SK-N-MC (cell line): Measurements from ENCODE around the gene PAPOLA.

Experiments used
- DNase-seq: peaks from one replicate; pipeline ENCODE4 v3.0.0-alpha.2; 2011; ENCODE audit warnings: low read depth, low spot score
- H3K27ac ChIP-seq: fragments of 200-600 bp; sonication (generic); 2 replicates; pipeline ENCODE4 v1.5.1; 2016; ENCODE audit warnings: mixed run types
- H3K36me3 ChIP-seq: fragments of 200-600 bp; sonication (generic); 2 replicates; pipeline ENCODE4 v1.6.1; 2017; ENCODE audit warnings: antibody characterized with exemption, low read length, mixed read lengths; ENCODE audit not compliant: insufficient read depth
- H3K4me3 ChIP-seq: fragments of 200-600 bp; sonication (generic); 2 replicates; pipeline ENCODE4 v1.5.1; 2016
- H3K9ac ChIP-seq: fragments of 200-600 bp; sonication (generic); 2 replicates; pipeline ENCODE4 v1.8.0; 2017; ENCODE audit warnings: mixed run types, mixed read lengths; ENCODE audit not compliant: insufficient read length
- H3K9me3 ChIP-seq: fragments of 200-600 bp; sonication (generic); 2 replicates; pipeline ENCODE4 v1.6.1; 2017; ENCODE audit warnings: low read depth, mild to moderate bottlenecking, antibody characterized with exemption, low read length, moderate library complexity, mixed read lengths
- EZH2 ChIP-seq: fragments of 200-600 bp; sonication (generic); IDR thresholded peaks from one replicate; pipeline ENCODE4 v1.6.1; 2017; ENCODE audit warnings: antibody characterized with exemption
- FOXP2 ChIP-seq: optimal IDR thresholded peaks from 2 replicates; pipeline ENCODE3; 2011; ENCODE audit warnings: mild to moderate bottlenecking, moderate library complexity; ENCODE audit not compliant: insufficient read depth; ENCODE audit errors: extremely low read length, control extremely low read depth
- POLR2AphosphoS5 ChIP-seq: IDR thresholded peaks from 2 replicates; pipeline ENCODE4 v1.6.1; 2012; ENCODE audit warnings: mild to moderate bottlenecking, low read depth, low read length, borderline replicate concordance

Gene PAPOLA

GRCh38 chr14:96584199-96584906 is 82.2 kb downstream of the PAPOLA start:
- TF ChIP-seq EZH2 (no peak), POLR2AphosphoS5 (no peak), FOXP2 (no peak)
- Histone ChIP-seq H3K9ac (no peak overlapping the region), H3K4me3 (no peak overlapping the region), H3K36me3 (no peaks in the 10 kb centered on the region), H3K9me3 (no peaks in the 10 kb centered on the region), H3K27ac (no peak overlapping the region)
- DNase-seq, result no peak

GRCh38 chr14:96584907-96585671 is 82.9 kb downstream of the PAPOLA start:
- DNase-seq, result no peak
- Histone ChIP-seq H3K9ac (no peak overlapping the region), H3K4me3 (no peak overlapping the region), H3K27ac (no peak overlapping the region), H3K9me3 (no peaks in the 10 kb centered on the region), H3K36me3 (no peaks in the 10 kb centered on the region)
- TF ChIP-seq POLR2AphosphoS5 (no peak), EZH2 (no peak), FOXP2 (no peak)

GRCh38 chr14:96585672-96586013 is 83.5 kb downstream of the PAPOLA start:
- no peak overlapping the region for H3K4me3 ChIP-seq
- no peaks in the 10 kb centered on the region for H3K9me3 ChIP-seq
- no peak for TF ChIP-seq POLR2AphosphoS5
- no peak for TF ChIP-seq FOXP2
- TF ChIP-seq EZH2, result no peak
- no peak for DNase-seq
- peak overlapping the region; percentile 7 for H3K9ac ChIP-seq
- no peaks in the 10 kb centered on the region for H3K36me3 ChIP-seq
- no peak overlapping the region for H3K27ac ChIP-seq

DNA sequence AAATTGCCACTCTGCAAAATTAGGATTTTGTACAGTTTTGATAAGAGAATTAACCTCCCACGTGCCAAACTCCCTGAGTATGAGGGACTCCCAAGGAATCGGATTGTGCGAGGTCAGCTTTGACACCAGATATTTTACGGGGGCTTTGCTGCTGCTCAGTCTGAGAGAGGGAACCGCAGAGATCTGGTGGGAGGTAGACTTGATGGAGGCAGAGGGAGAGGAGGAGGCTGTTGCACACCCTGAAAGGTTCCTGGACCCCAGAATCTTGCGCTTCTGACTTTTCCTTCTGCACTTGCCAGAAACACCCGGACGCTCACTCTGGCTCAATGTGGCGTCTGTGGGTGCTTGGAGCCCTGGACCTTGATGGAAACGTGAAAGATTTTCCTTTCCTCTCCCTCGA is 83.9 kb downstream of the PAPOLA start:
- Histone ChIP-seq H3K4me3 (no peak overlapping the region), H3K36me3 (no peaks in the 10 kb centered on the region), H3K27ac (0 out of 2 replicates have a peak overlapping the region, but pooled peaks have one; percentile 25), H3K9ac (peak overlapping the region; percentile 7), H3K9me3 (no peaks in the 10 kb centered on the region)
- DNase-seq, result no peak
- TF ChIP-seq POLR2AphosphoS5 (no peak), EZH2 (no peak), FOXP2 (no peak)

- TF ChIP-seq POLR2AphosphoS5, result no peak
- no peak for TF ChIP-seq EZH2
- TF ChIP-seq FOXP2, result no peak
- H3K9ac ChIP-seq, result no peak overlapping the region
- H3K9me3 ChIP-seq, result no peaks in the 10 kb centered on the region
- H3K4me3 ChIP-seq, result no peak overlapping the region
- no peak overlapping the region for H3K27ac ChIP-seq
- DNase-seq, result no peak
- no peaks in the 10 kb centered on the region for H3K36me3 ChIP-seq
Observed at GRCh38 chr14:96586921-96587822, 85.0 kb downstream of the PAPOLA start.

DNA sequence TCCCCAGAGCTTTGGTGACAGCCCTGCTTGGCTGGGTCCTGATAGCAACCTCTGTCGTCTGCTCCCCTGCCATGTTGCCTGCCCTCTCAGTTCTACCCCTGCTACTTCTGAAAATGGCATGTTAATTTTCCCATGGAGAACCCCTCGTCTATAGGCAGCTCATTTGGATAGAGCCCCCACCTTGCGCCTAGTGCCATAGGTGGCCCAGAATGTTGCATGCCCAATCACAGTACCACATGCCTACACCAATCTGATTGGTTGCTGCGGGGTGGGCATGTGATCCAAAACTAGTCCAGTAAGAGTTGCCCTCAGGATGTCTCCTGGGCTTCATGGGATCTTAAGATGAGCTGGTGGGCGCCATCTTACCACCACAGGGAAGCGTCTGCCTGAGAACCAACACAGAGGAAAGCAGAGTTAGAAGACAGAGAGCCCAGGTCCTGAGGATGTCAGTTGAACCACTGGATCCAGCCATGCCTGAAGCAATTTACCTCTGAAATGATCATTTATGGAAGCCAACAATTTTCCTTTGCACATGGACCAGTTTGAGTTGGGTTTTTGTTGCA is 85.7 kb downstream of the PAPOLA start:
- DNase-seq, result no peak
- H3K9me3 ChIP-seq, result no peaks in the 10 kb centered on the region
- TF ChIP-seq POLR2AphosphoS5, result no peak
- no peak for TF ChIP-seq FOXP2
- TF ChIP-seq EZH2, result no peak

GRCh38 chr14:96588410-96589257 is 86.5 kb downstream of the PAPOLA start:
- no peaks in the 10 kb centered on the region for H3K9me3 ChIP-seq
- H3K4me3 ChIP-seq, result no peak overlapping the region
- H3K27ac ChIP-seq, result no peak overlapping the region
- TF ChIP-seq POLR2AphosphoS5, result no peak
- no peak for TF ChIP-seq FOXP2
- no peak for TF ChIP-seq EZH2
- DNase-seq, result no peak
- no peak overlapping the region for H3K9ac ChIP-seq
- H3K36me3 ChIP-seq, result no peaks in the 10 kb centered on the region

More for the DNA sequence above, 85.7 kb downstream of the PAPOLA start:
- Histone ChIP-seq H3K27ac (no peak overlapping the region), H3K4me3 (no peak overlapping the region), H3K9ac (no peak overlapping the region), H3K36me3 (no peaks in the 10 kb centered on the region)

DNA sequence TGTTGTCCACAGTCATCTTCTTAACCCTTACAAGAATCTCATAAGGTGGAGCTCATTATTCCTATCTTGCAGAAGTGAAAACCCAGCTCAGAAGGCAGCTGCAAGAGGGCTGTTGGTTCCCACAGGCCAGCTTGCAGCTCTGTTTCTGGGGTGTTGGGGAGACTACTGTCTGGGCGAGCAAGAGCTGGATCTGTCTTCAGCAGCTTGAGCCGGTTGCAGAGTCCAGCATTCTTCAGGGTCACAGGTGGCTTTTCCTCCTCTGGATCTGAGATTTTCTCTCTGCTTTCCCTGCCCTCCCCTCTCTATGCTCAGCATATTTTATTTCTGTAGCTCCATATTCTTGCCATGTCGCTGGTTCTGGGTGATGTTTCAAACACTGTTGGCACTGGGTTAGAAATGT is 87.4 kb downstream of the PAPOLA start:
- no peaks in the 10 kb centered on the region for H3K9me3 ChIP-seq
- H3K9ac ChIP-seq, result no peak overlapping the region
- H3K4me3 ChIP-seq, result no peak overlapping the region
- no peak for TF ChIP-seq FOXP2
- TF ChIP-seq POLR2AphosphoS5, result no peak
- no peak for TF ChIP-seq EZH2
- DNase-seq, result no peak
- H3K27ac ChIP-seq, result no peak overlapping the region
- no peaks in the 10 kb centered on the region for H3K36me3 ChIP-seq
